HG03520 (cell line): Measurements from ENCODE around the gene CADPS2.

Source experiments
- ATAC-seq: cut with Tn5 transposase; IDR thresholded peaks from one replicate; pipeline ENCODE4 v1.9.1; 2021; ENCODE audit warnings: mild to moderate bottlenecking, moderate library complexity; ENCODE audit not compliant: unreplicated experiment

The CADPS2 gene

GRCh38 chr7:122789156-122789555 lies 97.1 kb downstream of the CADPS2 start:
- ATAC-seq = no peak

- ATAC-seq = no peak
Observed at GRCh38 chr7:122770686-122771335, 115.4 kb downstream of the CADPS2 start.

- no peak for ATAC-seq
Observed at GRCh38 chr7:122768827-122769226, 117.4 kb downstream of the CADPS2 start.

GRCh38 chr7:122767339-122767738 lies 118.9 kb downstream of the CADPS2 start:
- no peak for ATAC-seq

GRCh38 chr7:122766593-122766992 lies 119.7 kb downstream of the CADPS2 start:
- no peak for ATAC-seq

- no peak for ATAC-seq
Observed at GRCh38 chr7:122764902-122765301, 121.4 kb downstream of the CADPS2 start.

GRCh38 chr7:122764020-122764419 lies 122.2 kb downstream of the CADPS2 start:
- ATAC-seq = no peak

GRCh38 chr7:122762071-122762470 lies 124.2 kb downstream of the CADPS2 start:
- ATAC-seq = no peak

GRCh38 chr7:122758501-122758900 lies 127.8 kb downstream of the CADPS2 start:
- no peak for ATAC-seq

GRCh38 chr7:122756860-122757259 lies 129.4 kb downstream of the CADPS2 start:
- no peak for ATAC-seq

GRCh38 chr7:122755696-122756095 lies 130.6 kb downstream of the CADPS2 start:
- ATAC-seq = no peak

- ATAC-seq = no peak
Observed at GRCh38 chr7:122752583-122752982, 133.7 kb downstream of the CADPS2 start.

GRCh38 chr7:122750389-122750788 lies 135.9 kb downstream of the CADPS2 start:
- ATAC-seq = no peak

- ATAC-seq = no peak
Observed at GRCh38 chr7:122748195-122748594, 138.1 kb downstream of the CADPS2 start.

- no peak for ATAC-seq
Observed at GRCh38 chr7:122746948-122747347, 139.3 kb downstream of the CADPS2 start.

- no peak for ATAC-seq
Observed at GRCh38 chr7:122743211-122743610, 143.0 kb downstream of the CADPS2 start.

- no peak for ATAC-seq
Observed at GRCh38 chr7:122738947-122739346, 147.3 kb downstream of the CADPS2 start.

- ATAC-seq = no peak
Observed at GRCh38 chr7:122736183-122736582, 150.1 kb downstream of the CADPS2 start.

- ATAC-seq = no peak
Observed at GRCh38 chr7:122727759-122728158, 158.5 kb downstream of the CADPS2 start.

- ATAC-seq = no peak
Observed at GRCh38 chr7:122727354-122727753, 158.9 kb downstream of the CADPS2 start.

- ATAC-seq = no peak
Observed at GRCh38 chr7:122726881-122727280, 159.4 kb downstream of the CADPS2 start.

- ATAC-seq = no peak
Observed at GRCh38 chr7:122724366-122724765, 161.9 kb downstream of the CADPS2 start.

- ATAC-seq = no peak
Observed at GRCh38 chr7:122719010-122719578, 167.2 kb downstream of the CADPS2 start.
